Hematopoietic multipotent progenitor cell treated with erythropoietin and hydrocortisone succinate and interleukin-3 and kit ligand, for 8 days (in vitro differentiated cells): ENCODE results near the gene TPRG1L.

Experiments
- DNase-seq: peaks from one replicate; pipeline ENCODE4 v3.0.0-alpha.2; 2015

The TPRG1L gene

GRCh38 chr1:3668585-3669300, 43.9 kb downstream of the TPRG1L start:
- no peak for DNase-seq

- no peak for DNase-seq
These were observed 44.6 kb downstream of the TPRG1L start for GRCh38 chr1:3669421-3669821.

- DNase-seq, result no peak
These were observed 45.2 kb downstream of the TPRG1L start for GRCh38 chr1:3669971-3670431.

GRCh38 chr1:3670823-3671265, 46.0 kb downstream of the TPRG1L start:
- no peak for DNase-seq

GRCh38 chr1:3671371-3672180, 46.8 kb downstream of the TPRG1L start:
- DNase-seq, result no peak

- DNase-seq, result no peak
These were observed 47.6 kb downstream of the TPRG1L start for GRCh38 chr1:3672231-3672970.

- no peak for DNase-seq
These were observed 48.2 kb downstream of the TPRG1L start for GRCh38 chr1:3672971-3673361.

GRCh38 chr1:3673381-3674099, 48.7 kb downstream of the TPRG1L start:
- no peak for DNase-seq

GRCh38 chr1:3674100-3675094, 49.6 kb downstream of the TPRG1L start:
- DNase-seq, result no peak

GRCh38 chr1:3675436-3675835, 50.6 kb downstream of the TPRG1L start:
- DNase-seq, result no peak

GRCh38 chr1:3676581-3677470, 52.0 kb downstream of the TPRG1L start:
- no peak for DNase-seq

- no peak for DNase-seq
These were observed 52.7 kb downstream of the TPRG1L start for GRCh38 chr1:3677484-3677883.

GRCh38 chr1:3678361-3679097, 53.7 kb downstream of the TPRG1L start:
- DNase-seq, result no peak

GRCh38 chr1:3679098-3679555, 54.3 kb downstream of the TPRG1L start:
- DNase-seq, result no peak
